NCI-H524 treated with DMSO at 0.1 percent for 48 hours (cell line): Measurements from ENCODE around the gene MSRB1.

Experiments used
- DNase-seq: peaks from one replicate; lab custom pipeline; 2025; lab: John Stamatoyannopoulos, UW

The MSRB1 gene

GRCh38 chr16:1895949-1896675 lies 46.9 kb downstream of the MSRB1 start:
- DNase-seq: no peak

GRCh38 chr16:1895068-1895467 lies 47.9 kb downstream of the MSRB1 start:
- DNase-seq: no peak

- no peak for DNase-seq
These were observed 52.3 kb downstream of the MSRB1 start for GRCh38 chr16:1890708-1891050.

GRCh38 chr16:1890024-1890707 lies 52.8 kb downstream of the MSRB1 start:
- no peak for DNase-seq
